HG02588 (cell line): ENCODE data around the gene PARM1.
A peak's percentile ranks its signal among the peaks of the same experiment; 100 is the strongest.

Experiments used
- ATAC-seq: cut with Tn5 transposase; IDR thresholded peaks from one replicate; pipeline ENCODE4 v1.9.1; 2021; ENCODE audit warnings: mild to moderate bottlenecking, moderate library complexity; ENCODE audit not compliant: unreplicated experiment

Gene PARM1

DNA sequence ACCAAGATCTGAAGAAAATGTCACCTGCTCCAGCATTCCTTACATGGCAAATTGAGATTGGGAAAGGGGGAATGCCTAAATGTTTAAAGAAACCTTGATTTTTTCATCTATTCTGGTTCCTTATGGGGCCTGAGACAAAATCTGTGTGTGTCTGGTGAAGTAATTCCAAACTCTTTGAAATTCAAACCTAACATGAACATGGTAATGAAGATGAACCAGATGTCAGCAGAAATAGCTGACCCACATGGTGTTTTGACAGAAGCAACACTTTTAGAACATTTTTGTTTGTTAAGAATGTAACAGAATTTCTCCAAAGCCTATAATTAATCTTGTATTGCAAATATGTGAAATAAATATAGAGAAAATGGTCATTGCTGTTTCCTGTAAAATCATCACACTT lies 133.0 kb downstream of the PARM1 start:
- ATAC-seq, result no peak

DNA sequence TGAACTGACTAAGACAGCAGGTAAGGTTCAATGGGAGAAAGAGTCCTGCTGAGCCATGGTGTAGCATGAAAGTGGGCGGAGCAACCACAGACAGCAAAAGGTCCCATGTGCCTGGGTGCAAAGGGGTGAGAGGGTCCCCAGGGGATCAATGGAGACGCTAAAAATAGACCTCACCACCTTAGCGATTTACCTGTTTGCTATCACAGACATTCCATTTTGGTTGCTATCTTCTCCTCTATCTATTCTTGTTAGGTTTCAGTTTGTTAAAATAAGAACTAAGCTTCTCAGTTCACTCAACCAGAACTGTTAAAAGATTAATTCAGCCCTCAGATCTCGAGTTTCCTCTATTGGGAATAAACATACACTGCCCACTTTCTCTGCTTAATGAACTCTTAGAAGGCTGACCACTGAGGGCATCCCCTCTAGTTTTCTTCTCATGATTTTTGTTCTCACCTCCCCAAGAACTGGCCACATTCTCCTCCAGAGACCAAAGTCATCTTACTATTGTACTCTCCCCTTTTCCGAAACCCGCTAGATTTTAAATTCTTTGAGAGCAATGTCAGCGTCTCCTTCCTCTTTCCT lies 136.7 kb downstream of the PARM1 start:
- ATAC-seq, result peak; percentile 81

DNA sequence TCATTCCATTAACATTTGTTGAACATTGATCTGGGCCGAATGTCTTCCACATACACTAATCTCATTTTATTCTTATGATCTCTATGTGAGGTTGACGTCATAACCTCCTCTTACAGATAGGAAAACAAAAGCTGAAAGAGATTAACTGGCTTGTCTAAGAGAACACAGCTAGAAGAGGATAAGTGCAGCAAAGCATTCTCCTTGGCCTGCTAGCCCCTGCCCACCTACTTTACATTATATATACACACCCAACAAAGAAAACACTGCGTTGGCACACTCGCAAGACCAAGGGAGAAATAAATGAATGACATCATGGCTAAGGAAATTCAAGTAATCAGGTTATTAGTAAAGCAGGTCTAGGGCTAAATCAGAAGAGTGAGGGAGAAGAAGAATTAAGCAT lies 138.4 kb downstream of the PARM1 start:
- ATAC-seq, result no peak

DNA sequence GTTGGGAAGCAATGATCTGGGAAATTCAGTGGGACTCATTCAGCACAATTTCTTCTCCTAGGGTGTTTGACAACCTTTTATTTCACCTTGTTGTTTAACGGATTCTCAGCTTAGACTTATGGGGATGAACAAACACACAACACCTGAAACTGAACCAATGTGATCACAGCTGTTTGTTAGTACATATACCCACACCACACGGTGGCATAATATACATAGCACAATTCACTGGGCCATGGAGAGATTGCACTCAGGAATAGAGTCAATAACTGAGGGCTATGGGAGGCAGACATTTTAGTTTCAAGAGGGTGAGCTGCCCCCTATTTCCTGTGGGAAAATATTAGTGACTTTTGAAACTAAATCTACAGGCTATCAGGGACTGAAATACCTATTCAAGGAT lies 148.0 kb downstream of the PARM1 start:
- ATAC-seq, result no peak

DNA sequence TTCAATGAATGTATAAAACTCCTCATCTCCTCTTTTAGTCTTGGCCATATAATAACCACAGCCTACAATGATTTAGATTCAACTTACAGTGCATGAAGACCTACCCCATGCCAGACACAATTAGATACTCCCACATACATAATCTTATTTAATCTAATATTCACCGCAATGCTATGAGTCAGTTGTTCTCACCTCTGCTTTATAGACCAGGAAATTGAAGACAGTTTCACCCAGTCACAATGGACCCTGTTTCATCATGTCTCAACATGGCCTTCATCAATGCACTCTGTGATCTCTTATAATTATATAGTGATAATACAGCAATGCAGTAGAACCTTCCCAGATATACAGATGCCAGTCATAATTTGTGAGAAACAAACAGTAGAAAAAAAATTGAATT lies 148.6 kb downstream of the PARM1 start:
- no peak for ATAC-seq

DNA sequence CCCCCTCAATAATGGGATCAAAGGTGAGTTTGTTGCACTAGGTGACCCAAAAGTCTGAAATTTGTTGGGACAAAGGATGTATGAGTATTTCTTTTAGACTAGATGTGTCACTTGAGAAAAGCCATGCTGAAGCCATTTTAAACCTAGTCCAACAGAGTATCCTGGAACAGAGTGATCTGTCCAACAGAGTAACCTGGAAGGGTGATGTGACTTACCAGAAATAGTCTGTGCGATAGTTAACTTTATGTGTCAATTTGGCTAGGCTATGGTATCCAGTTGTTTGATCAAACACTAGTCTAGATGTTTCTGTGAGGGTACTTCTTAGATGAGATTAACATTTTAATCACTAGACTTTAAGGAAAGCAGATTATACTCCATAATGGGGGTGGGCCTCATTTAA lies 154.5 kb downstream of the PARM1 start:
- ATAC-seq, result no peak

DNA sequence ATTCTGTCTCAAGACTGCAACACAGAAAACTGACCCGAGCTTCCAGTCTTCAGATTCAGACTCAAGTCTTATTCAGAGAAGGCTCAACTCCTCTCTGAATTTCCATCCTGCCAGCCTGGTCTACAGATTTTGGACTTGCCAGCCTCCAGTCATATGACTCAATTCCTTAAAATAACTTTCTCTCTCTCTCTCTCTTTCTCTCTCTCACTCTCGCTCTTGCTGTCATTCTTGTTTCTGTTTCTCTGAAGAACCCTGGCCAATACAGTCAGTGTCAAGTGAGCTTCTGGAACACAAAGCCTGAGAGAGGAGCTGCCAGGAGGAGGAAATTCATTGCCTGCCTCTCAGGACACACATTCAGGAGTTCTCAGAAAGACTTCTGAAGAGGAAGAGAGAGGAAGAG lies 154.9 kb downstream of the PARM1 start:
- ATAC-seq, result no peak

DNA sequence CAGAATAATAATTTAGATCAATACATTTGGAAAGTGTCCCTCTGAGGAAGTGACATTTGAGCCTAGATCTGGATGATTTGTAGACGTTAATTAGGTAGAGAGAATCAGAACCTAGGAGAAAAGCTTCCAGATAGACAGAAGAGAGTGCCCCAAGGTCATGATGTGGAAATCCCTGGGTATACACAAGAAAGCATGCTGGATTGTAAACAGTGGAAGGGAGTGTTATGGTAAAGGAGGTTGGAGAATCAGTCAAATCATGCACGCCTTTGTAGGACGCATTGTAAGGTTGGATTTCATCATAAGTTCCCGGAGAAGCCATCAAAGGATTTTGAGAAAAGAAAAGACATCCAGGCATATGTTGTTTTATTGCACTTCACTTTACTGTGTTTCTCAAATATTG lies 156.3 kb downstream of the PARM1 start:
- ATAC-seq, result no peak

DNA sequence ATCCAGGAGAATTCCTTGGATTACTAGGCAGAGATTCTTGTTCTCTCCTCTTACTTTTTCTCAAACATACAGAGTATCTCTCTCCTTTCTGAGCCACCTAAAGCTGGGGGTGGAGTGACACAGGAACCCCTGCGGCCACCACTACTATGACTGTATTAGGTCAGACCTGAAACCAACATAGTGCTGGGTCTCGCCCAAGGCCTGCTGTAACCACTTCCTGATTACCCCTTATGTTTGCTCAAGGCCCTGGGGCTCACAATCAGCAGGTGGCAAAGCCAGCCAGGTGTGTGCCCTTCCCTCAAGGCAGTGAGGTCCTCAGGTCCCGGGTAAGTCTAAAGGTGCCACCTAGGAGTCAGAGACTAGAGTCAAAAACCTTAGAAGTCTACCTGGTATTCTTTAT lies 166.4 kb downstream of the PARM1 start:
- ATAC-seq, result peak; percentile 92
